GM12874 (cell line): ENCODE data around the gene ANP32A.

Experiments used
- TF ChIP-seq, protein P1 (sequence below): IDR thresholded peaks from 2 replicates; pipeline ENCODE4 v1.5.1; 2011; ENCODE audit warnings: low read depth, mild to moderate bottlenecking, control low read depth, low read length, moderate library complexity; ENCODE audit not compliant: insufficient read depth

Gene ANP32A

DNA sequence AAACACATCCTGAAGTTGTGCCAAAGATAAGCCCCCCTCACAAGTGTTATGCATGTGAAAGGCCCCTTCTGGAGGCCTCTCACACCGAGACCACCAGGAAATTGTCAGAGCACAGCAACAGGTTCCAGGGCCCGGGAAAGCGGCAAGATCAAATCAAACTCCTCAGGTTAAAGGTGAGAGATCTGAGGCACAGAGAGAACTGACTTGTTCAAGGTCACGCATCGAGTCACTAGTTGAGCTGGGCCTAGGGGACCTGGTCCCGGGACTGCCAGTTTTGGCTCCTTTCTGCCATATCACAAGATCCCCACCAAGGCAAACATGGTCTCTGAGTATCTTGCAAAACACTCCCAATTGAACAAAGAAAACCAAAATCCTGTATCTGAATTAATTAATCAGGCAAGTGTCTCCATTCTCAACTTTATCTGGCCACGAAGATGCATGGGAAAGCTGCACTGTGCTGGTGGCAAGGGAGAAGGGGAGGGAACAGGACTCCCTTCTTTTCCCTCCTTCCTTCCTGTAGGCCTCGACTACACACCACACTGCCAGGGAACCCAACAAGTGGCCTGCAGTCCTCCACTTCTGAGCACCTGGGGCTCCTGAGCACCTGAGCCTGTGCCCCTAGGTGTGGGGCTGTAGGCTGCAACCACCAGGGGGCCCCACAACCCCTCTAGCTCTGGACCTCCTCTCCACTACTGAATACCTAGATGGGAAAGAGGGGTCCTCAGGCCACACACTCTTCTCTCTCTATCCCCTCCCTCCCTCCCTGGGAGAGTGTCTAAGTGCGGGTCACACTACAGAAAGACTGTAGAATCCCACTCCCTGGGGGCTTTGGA, 37.3 kb downstream of the ANP32A start:
- TF ChIP-seq, protein P1, sequence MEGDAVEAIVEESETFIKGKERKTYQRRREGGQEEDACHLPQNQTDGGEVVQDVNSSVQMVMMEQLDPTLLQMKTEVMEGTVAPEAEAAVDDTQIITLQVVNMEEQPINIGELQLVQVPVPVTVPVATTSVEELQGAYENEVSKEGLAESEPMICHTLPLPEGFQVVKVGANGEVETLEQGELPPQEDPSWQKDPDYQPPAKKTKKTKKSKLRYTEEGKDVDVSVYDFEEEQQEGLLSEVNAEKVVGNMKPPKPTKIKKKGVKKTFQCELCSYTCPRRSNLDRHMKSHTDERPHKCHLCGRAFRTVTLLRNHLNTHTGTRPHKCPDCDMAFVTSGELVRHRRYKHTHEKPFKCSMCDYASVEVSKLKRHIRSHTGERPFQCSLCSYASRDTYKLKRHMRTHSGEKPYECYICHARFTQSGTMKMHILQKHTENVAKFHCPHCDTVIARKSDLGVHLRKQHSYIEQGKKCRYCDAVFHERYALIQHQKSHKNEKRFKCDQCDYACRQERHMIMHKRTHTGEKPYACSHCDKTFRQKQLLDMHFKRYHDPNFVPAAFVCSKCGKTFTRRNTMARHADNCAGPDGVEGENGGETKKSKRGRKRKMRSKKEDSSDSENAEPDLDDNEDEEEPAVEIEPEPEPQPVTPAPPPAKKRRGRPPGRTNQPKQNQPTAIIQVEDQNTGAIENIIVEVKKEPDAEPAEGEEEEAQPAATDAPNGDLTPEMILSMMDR, result peak; percentile 79

GRCh38 chr15:68782589-68783161, 38.0 kb downstream of the ANP32A start:
- TF ChIP-seq, protein P1, result no peak

GRCh38 chr15:68781766-68782588, 38.7 kb downstream of the ANP32A start:
- TF ChIP-seq, protein P1, result no peak

DNA sequence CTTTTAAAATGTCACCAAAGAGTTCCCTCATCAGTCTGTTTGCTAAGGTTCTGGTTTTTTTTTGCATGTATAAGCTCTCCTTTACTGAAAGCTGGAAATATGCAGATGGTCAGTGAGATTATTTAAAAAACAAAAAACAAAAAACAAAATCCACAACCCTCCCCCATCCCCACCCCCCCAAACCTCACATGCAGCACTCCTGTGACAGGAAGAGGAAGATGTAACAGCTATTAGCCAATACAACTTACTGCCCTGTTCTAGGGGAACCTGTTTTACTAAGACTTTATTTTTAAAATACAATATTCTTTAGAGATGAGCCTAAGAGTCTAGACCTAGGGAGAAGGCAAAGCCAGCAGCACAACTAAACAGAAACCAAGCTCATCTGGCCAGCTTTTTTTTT, 39.5 kb downstream of the ANP32A start:
- TF ChIP-seq, protein P1, result no peak

DNA sequence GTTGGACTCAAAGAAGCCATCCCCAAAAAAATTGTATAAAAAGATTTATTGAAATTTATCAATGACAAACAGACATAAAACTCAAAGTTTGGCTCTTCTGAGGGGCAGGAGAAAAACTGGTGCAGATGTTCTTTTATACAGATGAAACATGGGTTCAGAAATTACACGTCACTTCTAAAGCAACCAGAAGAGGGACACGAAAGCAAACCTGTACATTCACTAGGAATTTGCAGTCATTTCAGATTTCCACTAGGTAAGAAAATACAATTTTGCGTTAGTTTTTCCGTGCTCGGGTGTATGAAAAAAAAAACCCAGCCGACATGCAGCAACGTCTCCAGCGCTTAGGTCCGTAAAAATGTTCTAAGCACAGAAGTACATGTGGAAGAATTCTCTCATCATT, 41.8 kb downstream of the ANP32A start:
- TF ChIP-seq, protein P1, result no peak

- TF ChIP-seq, protein P1, result no peak
These were observed 44.0 kb downstream of the ANP32A start for GRCh38 chr15:68776477-68777270.
